Esophagus muscularis mucosa (tissue), 4 donors: ENCODE measurements around the gene SNCG.
"Not testable (repeated sequence)": the region's sequence is repeated elsewhere in the genome, so short reads cannot be mapped to it uniquely, and the experiment has no call there.

ENCODE experiments used
- EP300 ChIP-seq: sonication (generic); formaldehyde crosslinking; IDR thresholded peaks from one replicate; pipeline ENCODE4 v1.6.1; 2017; ENCODE audit warnings: antibody characterized with exemption
- POLR2A ChIP-seq: fragments of 450-650 bp; IDR thresholded peaks from one replicate; pipeline ENCODE4 v1.6.1; 2017; ENCODE audit warnings: antibody characterized with exemption, moderate library complexity, mild to moderate bottlenecking, low read depth
- POLR2AphosphoS5 ChIP-seq, 2 donors: sonication (generic); formaldehyde crosslinking; IDR thresholded peaks; one replicate each; pipeline ENCODE4 v1.6.1; 2017; ENCODE audit warnings: antibody characterized with exemption in 2 of 2
- TF ChIP-seq, protein P1 (sequence below), 3 experiments: fragments of 200-600 bp in 2 of 3; fragments of 450-650 bp in 1 of 3; sonication (generic) in 2 of 3; IDR thresholded peaks; one replicate each; pipeline ENCODE4 v1.5.1; 2017 to 2019; ENCODE audit warnings: antibody characterized with exemption in 3 of 3, mild to moderate bottlenecking in 2 of 3, moderate library complexity in 1 of 3

DNA sequence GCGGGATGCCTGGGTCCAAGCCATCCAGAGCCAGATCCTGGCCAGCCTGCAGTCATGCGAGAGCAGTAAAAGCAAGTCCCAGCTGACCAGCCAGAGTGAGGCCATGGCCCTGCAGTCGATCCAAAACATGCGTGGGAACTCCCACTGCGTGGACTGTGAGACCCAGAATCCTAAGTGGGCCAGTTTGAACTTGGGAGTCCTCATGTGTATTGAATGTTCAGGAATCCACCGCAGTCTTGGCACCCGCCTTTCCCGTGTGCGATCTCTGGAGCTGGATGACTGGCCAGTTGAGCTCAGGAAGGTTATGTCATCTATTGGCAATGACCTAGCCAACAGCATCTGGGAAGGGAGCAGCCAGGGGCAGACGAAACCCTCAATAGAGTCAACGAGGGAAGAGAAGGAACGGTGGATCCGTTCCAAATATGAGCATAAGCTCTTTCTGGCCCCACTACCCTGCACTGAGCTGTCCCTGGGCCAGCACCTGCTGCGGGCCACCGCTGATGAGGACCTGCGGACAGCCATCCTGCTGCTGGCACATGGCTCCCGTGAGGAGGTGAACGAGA lies 50.8 kb downstream of the SNCG start:
- TF ChIP-seq, protein P1, sequence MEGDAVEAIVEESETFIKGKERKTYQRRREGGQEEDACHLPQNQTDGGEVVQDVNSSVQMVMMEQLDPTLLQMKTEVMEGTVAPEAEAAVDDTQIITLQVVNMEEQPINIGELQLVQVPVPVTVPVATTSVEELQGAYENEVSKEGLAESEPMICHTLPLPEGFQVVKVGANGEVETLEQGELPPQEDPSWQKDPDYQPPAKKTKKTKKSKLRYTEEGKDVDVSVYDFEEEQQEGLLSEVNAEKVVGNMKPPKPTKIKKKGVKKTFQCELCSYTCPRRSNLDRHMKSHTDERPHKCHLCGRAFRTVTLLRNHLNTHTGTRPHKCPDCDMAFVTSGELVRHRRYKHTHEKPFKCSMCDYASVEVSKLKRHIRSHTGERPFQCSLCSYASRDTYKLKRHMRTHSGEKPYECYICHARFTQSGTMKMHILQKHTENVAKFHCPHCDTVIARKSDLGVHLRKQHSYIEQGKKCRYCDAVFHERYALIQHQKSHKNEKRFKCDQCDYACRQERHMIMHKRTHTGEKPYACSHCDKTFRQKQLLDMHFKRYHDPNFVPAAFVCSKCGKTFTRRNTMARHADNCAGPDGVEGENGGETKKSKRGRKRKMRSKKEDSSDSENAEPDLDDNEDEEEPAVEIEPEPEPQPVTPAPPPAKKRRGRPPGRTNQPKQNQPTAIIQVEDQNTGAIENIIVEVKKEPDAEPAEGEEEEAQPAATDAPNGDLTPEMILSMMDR (IDR thresholded peaks at IDR 0.05): not testable (repeated sequence)
- TF ChIP-seq POLR2A; POLR2AphosphoS5 (IDR thresholded peaks at IDR 0.05); EP300: not testable (repeated sequence)
